Osteoblast (primary cell): ENCODE results near the gene FSTL4. TPM values are rescaled to one million over a fixed set of nuclear protein-coding genes. Genes with fewer than 3 reads are reported as not detected.

Experiments
- DNase-seq: peaks from one replicate; pipeline ENCODE4 v3.0.0; 2011; ENCODE audit warnings: low spot score, mixed read lengths; ENCODE audit not compliant: insufficient read length; ENCODE audit errors: missing footprints
- H2AFZ ChIP-seq: 2 replicates; pipeline ENCODE4 v1.6.0; 2011; ENCODE audit warnings: mild to moderate bottlenecking, low read length
- H3K27ac ChIP-seq: 2 replicates; pipeline ENCODE4 v1.5.1; 2011; ENCODE audit warnings: mild to moderate bottlenecking, low read depth, low read length, moderate library complexity
- H3K27me3 ChIP-seq: 2 replicates; pipeline ENCODE4 v1.6.0; 2012; ENCODE audit warnings: mild to moderate bottlenecking, control low read depth, inconsistent platforms, low read length, moderate library complexity; ENCODE audit not compliant: insufficient read depth
- H3K36me3 ChIP-seq: 2 replicates; pipeline ENCODE4 v1.5.1; 2011; ENCODE audit warnings: mild to moderate bottlenecking, low read length, control low read depth, moderate library complexity; ENCODE audit not compliant: insufficient read depth
- H3K4me1 ChIP-seq: 2 replicates; pipeline ENCODE4 v1.5.1; 2011; ENCODE audit warnings: mild to moderate bottlenecking, low read length, control low read depth, moderate library complexity; ENCODE audit not compliant: insufficient read depth
- H3K4me2 ChIP-seq: 2 replicates; pipeline ENCODE4 v1.6.0; 2011; ENCODE audit warnings: mild to moderate bottlenecking, low read length; ENCODE audit not compliant: insufficient read depth
- H3K4me3 ChIP-seq: fragments of 200-600 bp; sonication (generic); 3 replicates; pipeline ENCODE4 v1.5.1; 2012; ENCODE audit warnings: mild to moderate bottlenecking, low read length, inconsistent platforms; ENCODE audit not compliant: insufficient read depth
- H3K79me2 ChIP-seq: 2 replicates; pipeline ENCODE4 v1.6.0; 2012; ENCODE audit warnings: mild to moderate bottlenecking, low read length, control low read depth, inconsistent platforms; ENCODE audit not compliant: insufficient read depth
- H3K9me3 ChIP-seq: 2 replicates; pipeline ENCODE4 v1.5.1; 2011; ENCODE audit warnings: low read depth, low read length, control low read depth
- H4K20me1 ChIP-seq: 2 replicates; pipeline ENCODE4 v1.6.0; 2012; ENCODE audit warnings: mild to moderate bottlenecking, low read length, control low read depth; ENCODE audit not compliant: insufficient read depth
- total RNA-seq: library from RNA; depleted of rRNA; stranded (reverse); fragments of >200 nt; gene quantifications from 2 replicates; pipeline ENCODE4 v1.2.3, GENCODE V29; 2012
- TF ChIP-seq, protein P1 (sequence below): IDR thresholded peaks from 2 replicates; pipeline ENCODE4 v1.5.1; 2011; ENCODE audit warnings: mild to moderate bottlenecking, low read depth, low read length, moderate library complexity; ENCODE audit errors: extremely low read depth

FSTL4 gene
- total RNA-seq, 1 donor = not detected

DNA sequence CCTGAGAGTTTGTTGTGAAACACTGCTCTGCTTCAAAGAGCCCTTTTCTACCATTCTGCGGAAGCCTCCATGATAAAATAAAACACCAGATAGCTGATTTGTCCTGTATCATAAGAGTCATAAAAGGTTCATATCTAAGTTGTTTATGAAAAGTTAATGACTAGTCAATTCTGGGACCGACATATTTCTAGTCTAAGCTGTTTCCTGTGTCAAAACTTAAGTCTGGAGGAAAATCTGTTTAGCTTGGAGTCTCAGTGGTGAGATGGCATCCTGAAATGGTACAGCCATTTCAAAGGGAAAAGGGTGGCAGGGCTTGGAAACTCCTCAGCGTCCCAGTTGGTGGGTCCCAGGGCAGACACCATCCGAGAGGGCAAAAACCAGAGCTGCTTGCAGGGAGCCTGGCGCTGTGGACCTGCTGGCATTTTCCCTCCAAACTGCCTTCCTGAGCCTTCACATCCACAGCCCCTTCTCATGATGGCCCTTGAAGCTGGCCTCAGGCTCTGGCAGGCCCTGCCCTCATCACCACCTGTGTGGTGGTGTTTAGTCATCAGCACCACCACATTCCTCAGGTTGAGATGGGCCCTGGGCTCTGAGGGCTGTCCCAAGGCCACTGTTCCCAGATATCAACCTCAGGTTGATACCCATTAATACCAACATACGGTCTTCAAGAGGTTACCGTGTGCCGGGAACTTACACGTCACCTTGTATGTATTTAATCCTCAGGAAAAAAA lies 376.5 kb downstream of the FSTL4 start:
- Histone ChIP-seq H3K36me3 (no peaks in the 10 kb centered on the region), H3K27ac (no peak overlapping the region), H3K4me1 (peaks cover 7% of the 10 kb centered on the region), H4K20me1 (no peaks in the 10 kb centered on the region), H2AFZ (no peak overlapping the region), H3K4me2 (no peak overlapping the region), H3K27me3 (peaks cover 11% of the 10 kb centered on the region), H3K4me3 (no peak overlapping the region), H3K9me3 (no peaks in the 10 kb centered on the region), H3K79me2 (no peaks in the 10 kb centered on the region)
- DNase-seq = no peak
- TF ChIP-seq, protein P1, sequence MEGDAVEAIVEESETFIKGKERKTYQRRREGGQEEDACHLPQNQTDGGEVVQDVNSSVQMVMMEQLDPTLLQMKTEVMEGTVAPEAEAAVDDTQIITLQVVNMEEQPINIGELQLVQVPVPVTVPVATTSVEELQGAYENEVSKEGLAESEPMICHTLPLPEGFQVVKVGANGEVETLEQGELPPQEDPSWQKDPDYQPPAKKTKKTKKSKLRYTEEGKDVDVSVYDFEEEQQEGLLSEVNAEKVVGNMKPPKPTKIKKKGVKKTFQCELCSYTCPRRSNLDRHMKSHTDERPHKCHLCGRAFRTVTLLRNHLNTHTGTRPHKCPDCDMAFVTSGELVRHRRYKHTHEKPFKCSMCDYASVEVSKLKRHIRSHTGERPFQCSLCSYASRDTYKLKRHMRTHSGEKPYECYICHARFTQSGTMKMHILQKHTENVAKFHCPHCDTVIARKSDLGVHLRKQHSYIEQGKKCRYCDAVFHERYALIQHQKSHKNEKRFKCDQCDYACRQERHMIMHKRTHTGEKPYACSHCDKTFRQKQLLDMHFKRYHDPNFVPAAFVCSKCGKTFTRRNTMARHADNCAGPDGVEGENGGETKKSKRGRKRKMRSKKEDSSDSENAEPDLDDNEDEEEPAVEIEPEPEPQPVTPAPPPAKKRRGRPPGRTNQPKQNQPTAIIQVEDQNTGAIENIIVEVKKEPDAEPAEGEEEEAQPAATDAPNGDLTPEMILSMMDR = no peak

DNA sequence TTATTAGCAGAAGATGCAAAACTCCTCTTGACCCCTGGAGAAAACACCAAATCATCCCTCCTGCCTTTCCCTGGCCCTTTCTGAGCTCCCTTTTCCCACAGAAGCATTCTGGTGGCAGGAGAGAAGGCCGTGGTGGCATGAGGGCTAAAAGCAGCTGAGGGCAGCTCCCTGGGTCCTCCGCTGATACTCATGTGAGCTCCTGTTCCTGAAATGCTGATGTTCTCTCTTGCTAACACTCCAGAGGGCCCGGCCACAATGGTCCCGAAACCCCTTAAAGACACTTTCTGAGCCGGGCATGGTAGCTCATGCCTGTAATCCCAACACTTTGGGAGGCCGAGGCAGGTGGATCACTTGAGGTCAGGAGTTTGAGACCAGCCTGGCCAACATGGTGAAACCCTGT lies 377.4 kb downstream of the FSTL4 start:
- TF ChIP-seq, protein P1 = no peak
- Histone ChIP-seq H3K9me3 (no peaks in the 10 kb centered on the region), H3K4me1 (no peaks in the 10 kb centered on the region), H3K36me3 (no peaks in the 10 kb centered on the region), H3K4me3 (no peak overlapping the region), H3K4me2 (no peak overlapping the region), H4K20me1 (no peaks in the 10 kb centered on the region), H3K79me2 (no peaks in the 10 kb centered on the region), H3K27ac (no peak overlapping the region), H2AFZ (no peak overlapping the region), H3K27me3 (peaks cover 11% of the 10 kb centered on the region)
- no peak for DNase-seq

DNA sequence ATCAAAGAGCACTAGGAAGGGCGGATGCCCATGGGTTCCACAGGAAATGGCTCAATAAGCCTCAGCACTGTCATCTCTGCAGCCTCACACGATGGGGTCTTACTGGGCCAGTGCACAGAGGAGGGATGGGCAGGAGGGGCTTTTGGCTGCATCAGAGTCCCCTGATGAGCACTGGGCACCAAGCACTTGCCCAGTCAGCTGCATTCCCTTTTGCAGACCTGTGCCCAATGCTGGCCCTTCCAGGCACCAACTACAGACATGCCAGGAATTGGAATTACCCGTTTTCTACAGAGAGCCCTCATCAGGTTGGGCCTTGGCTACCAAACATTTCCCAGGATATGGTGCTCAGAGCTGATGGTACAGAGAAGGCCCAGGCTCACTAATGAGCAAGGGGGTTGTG lies 378.1 kb downstream of the FSTL4 start:
- TF ChIP-seq, protein P1 = no peak
- no peaks in the 10 kb centered on the region for H3K9me3 ChIP-seq
- H3K27ac ChIP-seq = no peak overlapping the region
- H3K4me3 ChIP-seq = no peak overlapping the region
- no peak overlapping the region for H2AFZ ChIP-seq
- no peak for DNase-seq
- no peaks in the 10 kb centered on the region for H3K4me1 ChIP-seq
- no peak overlapping the region for H3K4me2 ChIP-seq
- H4K20me1 ChIP-seq = no peaks in the 10 kb centered on the region
- no peaks in the 10 kb centered on the region for H3K79me2 ChIP-seq
- H3K36me3 ChIP-seq = no peaks in the 10 kb centered on the region
- H3K27me3 ChIP-seq = peaks cover 11% of the 10 kb centered on the region

DNA sequence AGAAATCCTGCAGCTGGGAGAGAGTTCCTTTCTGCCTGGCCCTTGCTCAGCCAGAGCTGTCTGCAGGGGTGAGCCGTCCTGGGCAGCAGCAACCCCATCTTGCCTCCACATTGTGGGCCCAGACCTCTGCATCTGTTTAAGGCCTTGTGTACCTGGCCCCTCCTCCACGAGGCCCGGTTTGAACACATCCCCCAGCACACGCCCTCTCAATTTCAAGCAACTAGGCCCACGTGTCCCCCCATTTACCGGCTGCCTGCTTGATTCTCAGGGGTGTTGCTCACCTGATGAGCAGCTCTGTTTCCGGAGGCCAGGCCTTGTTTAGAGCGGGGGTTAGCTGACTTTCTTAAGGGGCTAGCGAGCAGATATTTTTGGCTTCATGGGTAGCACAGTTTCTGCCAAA lies 378.7 kb downstream of the FSTL4 start:
- Histone ChIP-seq H3K4me2 (no peak overlapping the region), H3K4me3 (no peak overlapping the region), H3K79me2 (no peaks in the 10 kb centered on the region), H3K9me3 (no peaks in the 10 kb centered on the region), H3K4me1 (no peaks in the 10 kb centered on the region), H4K20me1 (no peaks in the 10 kb centered on the region), H2AFZ (no peak overlapping the region), H3K36me3 (no peaks in the 10 kb centered on the region), H3K27me3 (peaks cover 11% of the 10 kb centered on the region), H3K27ac (no peak overlapping the region)
- TF ChIP-seq, protein P1 = no peak
- DNase-seq = no peak
